GM12891 (cell line): ENCODE data around the gene YARS1.

Source experiments
- POLR2A ChIP-seq: IDR thresholded peaks from 2 replicates; pipeline ENCODE4 v1.6.1; 2011; ENCODE audit warnings: low read depth, low read length, control low read depth
- POLR2AphosphoS5 ChIP-seq: IDR thresholded peaks from 2 replicates; pipeline ENCODE4 v1.6.1; 2011; ENCODE audit warnings: low read depth, low read length, control low read depth
- SPI1 ChIP-seq: IDR thresholded peaks from 2 replicates; pipeline ENCODE4 v1.6.1; 2011; ENCODE audit warnings: low read depth, low read length, control low read depth
- TAF1 ChIP-seq: IDR thresholded peaks from 2 replicates; pipeline ENCODE4 v1.6.1; 2011; ENCODE audit warnings: low read depth, low read length, control low read depth

DNA sequence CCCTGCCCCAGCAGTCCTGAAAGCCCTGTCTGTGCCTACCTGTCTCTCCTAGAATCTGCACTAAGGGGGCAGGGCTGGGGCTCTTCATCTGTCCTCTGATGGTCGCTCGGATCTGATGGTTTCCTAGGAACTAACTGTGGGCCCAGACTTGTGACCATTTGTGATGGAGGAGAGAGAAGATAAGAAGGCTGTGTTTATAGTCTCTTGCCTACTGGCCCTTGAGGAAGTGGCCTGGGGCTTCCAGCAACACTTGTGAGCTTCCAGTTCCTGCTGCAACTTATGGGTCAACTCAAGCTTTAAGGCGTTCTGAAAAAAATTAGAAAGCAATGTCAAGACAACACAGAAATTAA, 61.4 kb downstream of the YARS1 start:
- TF ChIP-seq POLR2AphosphoS5 (no peak), TAF1 (no peak), POLR2A (no peak), SPI1 (no peak)
